ENCODE results near the gene CNGA2. TPM values are rescaled to one million over a fixed set of nuclear protein-coding genes. Genes with fewer than 3 reads are reported as not detected.

Gene CNGA2
- total and polyA plus RNA-seq, 10 of the 15 experiments (the other 5 are each of a cell fraction or from before 2014, with no cell fraction given): not detected

DNA sequence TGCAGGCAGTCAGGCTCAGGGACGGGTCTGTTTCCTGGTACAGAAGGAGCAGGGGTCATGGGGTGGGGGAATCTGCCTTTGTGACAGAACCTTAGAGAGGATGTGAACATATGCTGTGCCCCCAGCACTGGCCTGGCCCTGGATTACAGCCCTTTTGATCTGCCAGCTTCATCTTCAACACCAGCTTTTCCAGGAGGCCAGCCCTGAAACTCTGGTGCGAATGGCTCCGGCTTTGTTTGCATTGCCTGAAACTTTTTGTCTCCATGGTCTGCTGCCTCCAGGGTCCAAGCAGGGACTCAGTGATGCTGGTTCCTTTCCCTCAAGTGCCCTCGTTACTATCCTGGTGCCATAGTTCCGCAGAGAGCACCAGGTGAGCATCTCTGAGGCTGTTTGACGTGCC lies 2.1 kb downstream of the CNGA2 start:
- intact Hi-C loops (cut with micrococcal nuclease; ENCODE audit: unreplicated experiment): no loop called here
- Histone ChIP-seq H3K4me1 (ENCODE audit: control insufficient read depth, insufficient read depth, low read length) (no peaks in the 10 kb centered on the region), H3K4me3 (no peak overlapping the region), H3K27me3 (replicated peaks in 1 of 2; ENCODE audit: control insufficient read depth in 2 of 2, insufficient read depth in 2 of 2, low read length in 1 of 2) (no peaks in the 10 kb centered on the region; a peak in 1 of 4 replicates), H2AFZ (ENCODE audit: control insufficient read depth, low read depth, low read length) (no peak overlapping the region), H3K79me2 (ENCODE audit: control insufficient read depth, insufficient read depth, low read length) (no peaks in the 10 kb centered on the region), H3K27ac (ENCODE audit: control insufficient read depth, insufficient read depth) (no peak overlapping the region), H3K36me3 (ENCODE audit: control insufficient read depth in 2 of 2, insufficient read depth in 2 of 2, low read length in 1 of 2) (no peaks in the 10 kb centered on the region), H3K9ac (ENCODE audit: control insufficient read depth, insufficient read depth, low read length) (no peak overlapping the region), H4K20me1 (ENCODE audit: control insufficient read depth, insufficient read depth) (no peaks in the 10 kb centered on the region), H3K4me2 (ENCODE audit: control insufficient read depth, insufficient read depth) (no peak overlapping the region), H3K9me3 (replicated peaks; ENCODE audit: control insufficient read depth, insufficient read depth, low read length) (no peaks in the 10 kb centered on the region)
- DNase-seq (ENCODE audit: low read depth, low spot score) (no peak), ATAC-seq (no peak), FAIRE-seq (no peak)
- no TSS peak for BruUV-seq (replicated peaks)
- CTCF ChIA-PET: interaction anchor here (1.4 kb wide), 1 partner anchor 13 kb away, joined by 4 read pairs; no protein-coding TSS in a partner anchor
- 30% methylated on average over 6 of the region's 6 CpGs for WGBS (ENCODE audit: insufficient coverage, insufficient replicate concordance, low lambda C conversion rate, missing lambda C conversion rate)
- RAD21 ChIA-PET (ENCODE audit: unreplicated experiment): no interaction called here
- POLR2A ChIA-PET: no interaction called here
- in situ Hi-C loops (cut with MboI): no loop called here
- SMC1A ChIA-PET (ENCODE audit: uncharacterized antibody, unreplicated experiment): no interaction called here
- TF ChIP-seq CBFB (IDR thresholded peaks at IDR 0.05; ENCODE audit: low read depth): no peak
- TF ChIP-seq, protein P1, sequence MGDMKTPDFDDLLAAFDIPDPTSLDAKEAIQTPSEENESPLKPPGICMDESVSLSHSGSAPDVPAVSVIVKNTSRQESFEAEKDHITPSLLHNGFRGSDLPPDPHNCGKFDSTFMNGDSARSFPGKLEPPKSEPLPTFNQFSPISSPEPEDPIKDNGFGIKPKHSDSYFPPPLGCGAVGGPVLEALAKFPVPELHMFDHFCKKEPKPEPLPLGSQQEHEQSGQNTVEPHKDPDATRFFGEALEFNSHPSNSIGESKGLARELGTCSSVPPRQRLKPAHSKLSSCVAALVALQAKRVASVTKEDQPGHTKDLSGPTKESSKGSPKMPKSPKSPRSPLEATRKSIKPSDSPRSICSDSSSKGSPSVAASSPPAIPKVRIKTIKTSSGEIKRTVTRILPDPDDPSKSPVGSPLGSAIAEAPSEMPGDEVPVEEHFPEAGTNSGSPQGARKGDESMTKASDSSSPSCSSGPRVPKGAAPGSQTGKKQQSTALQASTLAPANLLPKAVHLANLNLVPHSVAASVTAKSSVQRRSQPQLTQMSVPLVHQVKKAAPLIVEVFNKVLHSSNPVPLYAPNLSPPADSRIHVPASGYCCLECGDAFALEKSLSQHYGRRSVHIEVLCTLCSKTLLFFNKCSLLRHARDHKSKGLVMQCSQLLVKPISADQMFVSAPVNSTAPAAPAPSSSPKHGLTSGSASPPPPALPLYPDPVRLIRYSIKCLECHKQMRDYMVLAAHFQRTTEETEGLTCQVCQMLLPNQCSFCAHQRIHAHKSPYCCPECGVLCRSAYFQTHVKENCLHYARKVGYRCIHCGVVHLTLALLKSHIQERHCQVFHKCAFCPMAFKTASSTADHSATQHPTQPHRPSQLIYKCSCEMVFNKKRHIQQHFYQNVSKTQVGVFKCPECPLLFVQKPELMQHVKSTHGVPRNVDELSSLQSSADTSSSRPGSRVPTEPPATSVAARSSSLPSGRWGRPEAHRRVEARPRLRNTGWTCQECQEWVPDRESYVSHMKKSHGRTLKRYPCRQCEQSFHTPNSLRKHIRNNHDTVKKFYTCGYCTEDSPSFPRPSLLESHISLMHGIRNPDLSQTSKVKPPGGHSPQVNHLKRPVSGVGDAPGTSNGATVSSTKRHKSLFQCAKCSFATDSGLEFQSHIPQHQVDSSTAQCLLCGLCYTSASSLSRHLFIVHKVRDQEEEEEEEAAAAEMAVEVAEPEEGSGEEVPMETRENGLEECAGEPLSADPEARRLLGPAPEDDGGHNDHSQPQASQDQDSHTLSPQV (IDR thresholded peaks at IDR 0.05): no peak
- no peak for TF ChIP-seq FOXK2 (IDR thresholded peaks at IDR 0.05)
- TF ChIP-seq SIN3A (IDR thresholded peaks at IDR 0.05; ENCODE audit: low read depth, low read length): no peak
- no peak for TF ChIP-seq HDGF (IDR thresholded peaks at IDR 0.05)
- no peak for TF ChIP-seq SRF (IDR thresholded peaks at IDR 0.05; ENCODE audit: low read depth in 2 of 2, low read length in 2 of 2)
- no peak for TF ChIP-seq NFXL1 (IDR thresholded peaks at IDR 0.05; ENCODE audit: borderline replicate concordance)
- TF ChIP-seq ZNF622 (IDR thresholded peaks at IDR 0.05): no peak
- TF ChIP-seq BCL11A (IDR thresholded peaks at IDR 0.05; ENCODE audit: low read depth, low read length): no peak
- TF ChIP-seq BRCA1 (IDR thresholded peaks at IDR 0.05; ENCODE audit: low read depth, low read length): no peak
- TF ChIP-seq E2F4 (IDR thresholded peaks at IDR 0.05; ENCODE audit: low read depth, low read length): no peak
- TF ChIP-seq HSF1 (IDR thresholded peaks at IDR 0.05; ENCODE audit: low read depth, low read length): no peak
- no peak for TF ChIP-seq CBX5 (IDR thresholded peaks at IDR 0.05; ENCODE audit: low read depth)
- no peak for TF ChIP-seq ZBTB33 (IDR thresholded peaks at IDR 0.05)
- TF ChIP-seq SIX5 (IDR thresholded peaks at IDR 0.05; ENCODE audit: low read depth, low read length, severe bottlenecking): no peak
- TF ChIP-seq SREBF2 (IDR thresholded peaks at IDR 0.05; ENCODE audit: low read length): no peak
- TF ChIP-seq MYC (IDR thresholded peaks at IDR 0.05; ENCODE audit: insufficient read depth, insufficient read length, insufficient replicate concordance, low read length, severe bottlenecking): no peak

Measured in GM12878 (cell line).